ENCODE data around the gene ITPKC.

- TF ChIP-seq CTCF (IDR thresholded peaks at IDR 0.05 in 2 of 3, conservative IDR thresholded peaks at IDR 0.05 in 1 of 3; ENCODE audit: control insufficient read depth in 2 of 3, extremely low read depth in 1 of 3, insufficient read depth in 1 of 3, low read depth in 3 of 3, low read length in 3 of 3): no peak
- TF ChIP-seq PRDM15 (CRISPR knock-in tag; IDR thresholded peaks at IDR 0.05): no peak
- no peak for TF ChIP-seq ELK1 (IDR thresholded peaks at IDR 0.05; ENCODE audit: low read depth, low read length)
- no peak for TF ChIP-seq HSF1 (IDR thresholded peaks at IDR 0.05; ENCODE audit: low read depth, low read length)
- peak; percentile 70; the same call in 1 of the 2 replicates for TF ChIP-seq TAF1 (IDR thresholded peaks at IDR 0.05; ENCODE audit: borderline replicate concordance, low read depth, low read length)
- no peak for TF ChIP-seq SMC3 (IDR thresholded peaks at IDR 0.05; ENCODE audit: borderline replicate concordance, low read length)
- no peak for TF ChIP-seq ZNF24 (IDR thresholded peaks at IDR 0.05)
- no peak for TF ChIP-seq POLR2A (IDR thresholded peaks at IDR 0.05; ENCODE audit: low read depth, low read length)
- peak; percentile 47 for TF ChIP-seq NBN (IDR thresholded peaks at IDR 0.05)
- no peak for TF ChIP-seq BHLHE40 (IDR thresholded peaks at IDR 0.05; ENCODE audit: borderline replicate concordance in 1 of 2, low read depth in 2 of 2, low read length in 1 of 2)
- TF ChIP-seq NR2F1 (conservative IDR thresholded peaks at IDR 0.05): no peak
- TF ChIP-seq CHD4 (IDR thresholded peaks at IDR 0.05): no peak
- TF ChIP-seq MYC (IDR thresholded peaks at IDR 0.05; ENCODE audit: insufficient read depth, insufficient read length, insufficient replicate concordance, low read length, severe bottlenecking): no peak
Observed at GRCh38 chr19:40777645-40777936, 60.7 kb downstream of the ITPKC start.

Data from GM12878 (cell line).